Cortex of kidney (tissue), 1 donor: ENCODE measurements around the gene CRACDL.

Experiments
- DNase-seq: peaks from one replicate; lab custom pipeline; 2025; lab: John Stamatoyannopoulos, UW

The CRACDL gene

GRCh38 chr2:98935777-98936352 is at the start of gene CRACDL:
Gene CRACDL, minus strand, starts transcription at chr2:98936225. Its CDS starts 89,425 bp downstream, at chr2:98846800.
- no peak for DNase-seq

- DNase-seq = no peak
Observed at GRCh38 chr2:98975611-98976010, 39.6 kb upstream of the CRACDL start.

- no peak for DNase-seq
Observed at GRCh38 chr2:98972582-98973167, 36.6 kb upstream of the CRACDL start.

- DNase-seq = no peak
Observed at GRCh38 chr2:98959810-98960507, 23.9 kb upstream of the CRACDL start.

GRCh38 chr2:98952966-98953365 is 16.9 kb upstream of the CRACDL start:
- no peak for DNase-seq

- DNase-seq = no peak
Observed at GRCh38 chr2:98948956-98949739, 13.1 kb upstream of the CRACDL start.

- no peak for DNase-seq
Observed at GRCh38 chr2:98947554-98947953, 11.5 kb upstream of the CRACDL start.

GRCh38 chr2:98946855-98947254 is 10.8 kb upstream of the CRACDL start:
- DNase-seq = no peak

GRCh38 chr2:98944775-98945174 is 8.8 kb upstream of the CRACDL start:
- DNase-seq = no peak

GRCh38 chr2:98940102-98940501 is 4.1 kb upstream of the CRACDL start:
- DNase-seq = no peak

- no peak for DNase-seq
Observed at GRCh38 chr2:98937906-98938305, 1.9 kb upstream of the CRACDL start.

- DNase-seq = no peak
Observed at GRCh38 chr2:98936353-98937351, 627 bp upstream of the CRACDL start.

GRCh38 chr2:98935111-98935770 is 784 bp downstream of the CRACDL start:
- no peak for DNase-seq

GRCh38 chr2:98932778-98933343 is 3.2 kb downstream of the CRACDL start:
- no peak for DNase-seq

GRCh38 chr2:98932164-98932563 is 3.9 kb downstream of the CRACDL start:
- DNase-seq = no peak

GRCh38 chr2:98931596-98931995 is 4.4 kb downstream of the CRACDL start:
- DNase-seq = no peak

- DNase-seq = no peak
Observed at GRCh38 chr2:98929920-98930319, 6.1 kb downstream of the CRACDL start.

- DNase-seq = no peak
Observed at GRCh38 chr2:98928242-98928641, 7.8 kb downstream of the CRACDL start.

- no peak for DNase-seq
Observed at GRCh38 chr2:98927027-98927426, 9.0 kb downstream of the CRACDL start.

- no peak for DNase-seq
Observed at GRCh38 chr2:98926601-98927000, 9.4 kb downstream of the CRACDL start.

GRCh38 chr2:98924910-98925309 is 11.1 kb downstream of the CRACDL start:
- no peak for DNase-seq
